ENCODE measurements around the gene FGFR3. TPM values are rescaled to one million over a fixed set of nuclear protein-coding genes. Genes with fewer than 3 reads are reported as not detected.
A peak's percentile ranks its signal among the peaks of the same experiment; 100 is the strongest.

The FGFR3 gene
- total RNA-seq, 3 donors from 2014 or later = 0.08 to 0.30 (median 0.29) TPM

DNA sequence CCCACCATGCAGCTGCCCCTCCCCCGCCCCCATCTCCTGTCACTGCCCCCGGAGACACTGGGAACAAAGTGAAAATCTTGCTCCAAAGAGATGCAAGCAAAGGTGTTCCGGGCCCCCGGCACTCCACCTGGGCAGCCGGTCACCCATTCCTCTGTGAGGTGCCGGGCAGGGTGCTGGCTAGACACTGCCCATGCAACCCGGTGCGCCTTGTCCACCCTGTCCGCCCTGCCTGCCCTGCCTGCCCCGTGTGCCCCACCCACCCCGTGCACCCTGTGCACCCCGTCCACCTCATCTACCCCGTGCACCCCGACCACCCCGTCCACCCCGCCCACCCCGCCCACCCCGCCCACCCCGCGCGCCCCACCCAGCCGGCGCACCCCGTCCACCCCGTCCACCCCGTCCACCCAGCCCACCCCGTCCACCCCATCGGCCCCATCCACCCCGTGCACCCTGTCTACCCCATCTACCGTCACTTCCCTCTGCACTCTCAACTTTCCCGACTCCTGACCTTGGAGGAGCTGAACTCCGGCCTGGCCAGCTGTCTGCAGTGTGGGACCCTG, 31.9 kb upstream of the FGFR3 start:
- Mint-ChIP-seq H3K27me3 (ENCODE audit: low read depth) (peaks cover 20% of the 10 kb centered on the region), H3K9me3 (no peaks in the 10 kb centered on the region), H3K4me1 (ENCODE audit: low read depth) (peaks cover 2% of the 10 kb centered on the region), H3K36me3 (ENCODE audit: insufficient read depth) (no peaks in the 10 kb centered on the region), H3K4me3 (no peak overlapping the region)
- ATAC-seq = no peak
- no peak for DNase-seq

DNA sequence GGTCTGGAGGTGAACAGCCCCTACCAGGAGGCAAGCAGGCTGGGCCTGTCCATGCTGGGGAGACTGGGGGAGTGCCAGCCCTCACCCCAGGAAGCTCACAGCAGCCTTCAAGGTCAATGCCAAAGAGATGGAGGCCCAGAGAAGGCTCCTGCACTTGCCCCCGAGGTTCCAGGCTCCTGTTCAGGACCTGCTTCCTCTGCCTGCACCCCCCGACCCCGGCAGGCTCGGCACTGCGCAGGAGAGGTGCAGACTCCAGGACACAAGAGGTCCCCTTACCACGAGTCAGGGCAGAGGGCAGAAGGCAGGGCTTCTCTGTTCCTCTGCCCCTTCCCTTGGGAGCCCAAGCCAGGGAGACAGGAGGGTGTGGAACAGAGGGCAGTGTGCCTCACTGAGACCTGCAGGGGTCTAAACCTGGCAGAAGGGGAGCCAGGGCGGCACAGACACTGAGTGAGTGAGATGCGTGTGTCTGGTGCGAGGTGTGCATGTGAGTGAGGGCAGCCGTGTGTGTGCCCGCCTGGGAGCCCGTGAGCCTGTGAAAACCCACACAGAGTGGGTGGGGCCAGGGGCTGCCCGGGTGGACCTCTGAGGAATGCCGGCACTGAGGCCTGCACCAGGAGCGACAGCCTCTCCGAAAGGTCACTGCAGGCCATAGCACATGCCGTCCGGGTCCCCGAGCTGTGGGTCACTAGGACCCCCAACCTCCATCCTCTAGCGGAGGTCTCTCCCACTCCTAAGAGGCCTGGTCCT, 30.7 kb upstream of the FGFR3 start:
- H3K27me3 Mint-ChIP-seq (ENCODE audit: low read depth) = peaks cover 20% of the 10 kb centered on the region
- no peak for ATAC-seq
- H3K9me3 Mint-ChIP-seq = no peaks in the 10 kb centered on the region
- H3K4me3 Mint-ChIP-seq = no peak overlapping the region
- no peak for DNase-seq
- H3K4me1 Mint-ChIP-seq (ENCODE audit: low read depth) = peaks cover 2% of the 10 kb centered on the region
- no peaks in the 10 kb centered on the region for H3K36me3 Mint-ChIP-seq (ENCODE audit: insufficient read depth)

DNA sequence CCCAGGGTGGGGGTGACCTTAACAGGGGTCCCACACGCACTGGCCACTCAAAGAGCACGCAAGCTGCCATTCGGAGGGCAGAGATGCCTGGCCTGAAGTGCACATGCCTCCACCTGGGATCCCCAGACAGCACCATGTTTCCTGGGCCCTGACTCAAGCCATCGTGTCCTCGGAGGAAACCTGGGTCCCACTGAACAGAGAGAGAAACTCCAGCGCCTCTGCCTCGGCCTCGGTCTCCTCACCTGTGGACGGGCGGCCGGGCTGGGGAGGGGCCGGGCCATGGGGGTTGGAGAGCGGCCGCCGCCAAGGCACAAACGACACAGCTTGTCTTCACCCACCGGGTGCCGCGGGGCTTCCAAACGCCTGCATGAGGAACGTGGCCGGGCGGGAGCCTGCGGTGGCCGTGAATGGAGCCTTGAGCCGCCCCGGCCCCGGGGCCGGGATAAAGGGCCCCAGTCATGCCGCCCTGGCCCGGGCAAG, 30.0 kb upstream of the FGFR3 start:
- Mint-ChIP-seq H3K4me3 (no peak overlapping the region), H3K4me1 (ENCODE audit: low read depth) (peaks cover 2% of the 10 kb centered on the region), H3K27me3 (ENCODE audit: low read depth) (peaks cover 23% of the 10 kb centered on the region), H3K9me3 (no peaks in the 10 kb centered on the region), H3K36me3 (ENCODE audit: insufficient read depth) (no peaks in the 10 kb centered on the region)
- DNase-seq (no peak), ATAC-seq (no peak)

DNA sequence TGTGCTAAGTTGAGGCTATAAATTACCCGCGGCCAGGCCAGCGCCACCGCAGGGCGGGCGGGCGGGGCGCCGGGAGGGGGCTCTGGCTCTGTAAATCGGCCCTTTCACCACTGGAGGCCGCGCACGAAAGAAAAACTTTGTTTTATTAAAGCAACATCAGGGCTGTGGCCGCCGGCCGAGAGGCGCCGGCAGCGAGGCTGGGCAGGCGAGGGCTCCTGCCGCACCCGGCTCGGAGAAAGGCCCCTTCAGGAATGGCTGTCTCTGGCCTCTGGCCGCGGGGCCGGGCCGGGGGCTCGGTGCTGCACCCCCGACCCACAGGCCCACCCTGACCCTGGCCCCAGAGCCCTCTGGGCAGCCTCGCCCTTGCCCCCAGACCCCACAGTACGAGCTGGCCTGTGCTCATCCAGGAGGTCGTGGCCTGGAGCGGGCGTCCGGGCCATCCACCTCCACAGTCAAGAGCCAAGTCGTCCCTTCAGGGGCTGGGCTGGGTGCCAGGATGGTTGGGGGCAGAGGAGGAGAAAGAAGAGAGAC, 29.5 kb upstream of the FGFR3 start:
- Mint-ChIP-seq H3K9me3 (no peaks in the 10 kb centered on the region), H3K36me3 (ENCODE audit: insufficient read depth) (no peaks in the 10 kb centered on the region), H3K4me3 (no peak overlapping the region), H3K4me1 (ENCODE audit: low read depth) (peaks cover 2% of the 10 kb centered on the region), H3K27me3 (ENCODE audit: low read depth) (peaks cover 25% of the 10 kb centered on the region)
- ATAC-seq (no peak), DNase-seq (no peak)

DNA sequence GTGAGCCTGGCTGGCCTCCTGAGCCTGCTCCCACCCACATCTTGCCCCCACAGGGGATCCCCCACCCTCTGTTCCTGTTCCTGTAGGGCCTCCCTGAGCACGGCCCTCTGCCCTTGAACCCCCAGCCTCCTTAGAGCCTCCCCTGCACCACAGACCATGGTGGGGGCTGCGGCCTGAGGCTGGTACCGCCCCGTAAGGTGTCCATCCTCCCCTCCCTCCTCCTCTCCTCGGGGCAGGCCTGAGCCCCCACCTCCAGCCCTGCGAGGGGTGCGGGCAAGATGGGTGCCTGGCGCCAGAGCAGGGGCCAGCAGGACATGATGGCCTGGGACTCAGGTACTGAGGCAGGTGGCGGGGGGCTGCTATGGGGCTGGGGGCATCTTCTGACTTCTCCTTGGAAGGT, 28.4 kb upstream of the FGFR3 start:
- Mint-ChIP-seq H3K27me3 (ENCODE audit: low read depth) (peaks cover 27% of the 10 kb centered on the region), H3K4me1 (ENCODE audit: low read depth) (peaks cover 2% of the 10 kb centered on the region), H3K36me3 (ENCODE audit: insufficient read depth) (no peaks in the 10 kb centered on the region), H3K4me3 (no peak overlapping the region), H3K9me3 (no peaks in the 10 kb centered on the region)
- DNase-seq (no peak), ATAC-seq (no peak)

DNA sequence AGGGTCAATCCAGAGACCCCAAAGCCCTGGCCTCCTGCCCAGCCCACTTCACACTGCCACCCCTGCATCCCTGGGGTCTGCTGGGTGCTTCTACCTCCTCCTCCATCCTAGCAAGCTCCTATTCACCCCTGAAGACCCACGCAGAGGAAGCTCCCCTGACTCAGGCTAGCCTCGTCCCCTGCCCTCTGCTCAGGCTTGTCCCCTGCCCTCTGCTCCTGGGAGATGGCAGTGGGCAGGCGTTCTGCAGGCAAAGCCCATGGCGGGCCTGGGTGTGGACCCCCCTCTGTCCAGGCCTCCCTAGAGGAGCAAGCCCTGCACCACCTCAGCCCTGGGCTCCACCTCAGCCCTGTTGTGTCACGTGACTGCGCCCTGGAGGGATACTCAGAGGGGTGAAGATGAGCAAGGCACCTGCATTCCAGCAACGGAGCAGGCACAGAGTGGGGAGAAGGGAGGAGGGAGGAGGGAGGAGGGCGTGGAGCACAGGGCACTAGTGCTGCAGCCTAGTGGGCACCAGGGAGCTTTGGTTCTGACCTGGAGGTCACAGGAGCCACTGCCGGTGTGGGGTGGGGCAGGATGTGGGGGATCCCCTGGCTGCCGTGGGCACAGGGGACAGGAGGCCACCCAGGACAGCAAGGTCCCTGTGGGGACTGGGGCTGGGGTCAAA, 27.6 kb upstream of the FGFR3 start:
- peaks cover 27% of the 10 kb centered on the region for H3K27me3 Mint-ChIP-seq (ENCODE audit: low read depth)
- H3K4me3 Mint-ChIP-seq = no peak overlapping the region
- no peaks in the 10 kb centered on the region for H3K36me3 Mint-ChIP-seq (ENCODE audit: insufficient read depth)
- no peak for ATAC-seq
- no peak for DNase-seq
- H3K9me3 Mint-ChIP-seq = no peaks in the 10 kb centered on the region
- H3K4me1 Mint-ChIP-seq (ENCODE audit: low read depth) = no peaks in the 10 kb centered on the region

DNA sequence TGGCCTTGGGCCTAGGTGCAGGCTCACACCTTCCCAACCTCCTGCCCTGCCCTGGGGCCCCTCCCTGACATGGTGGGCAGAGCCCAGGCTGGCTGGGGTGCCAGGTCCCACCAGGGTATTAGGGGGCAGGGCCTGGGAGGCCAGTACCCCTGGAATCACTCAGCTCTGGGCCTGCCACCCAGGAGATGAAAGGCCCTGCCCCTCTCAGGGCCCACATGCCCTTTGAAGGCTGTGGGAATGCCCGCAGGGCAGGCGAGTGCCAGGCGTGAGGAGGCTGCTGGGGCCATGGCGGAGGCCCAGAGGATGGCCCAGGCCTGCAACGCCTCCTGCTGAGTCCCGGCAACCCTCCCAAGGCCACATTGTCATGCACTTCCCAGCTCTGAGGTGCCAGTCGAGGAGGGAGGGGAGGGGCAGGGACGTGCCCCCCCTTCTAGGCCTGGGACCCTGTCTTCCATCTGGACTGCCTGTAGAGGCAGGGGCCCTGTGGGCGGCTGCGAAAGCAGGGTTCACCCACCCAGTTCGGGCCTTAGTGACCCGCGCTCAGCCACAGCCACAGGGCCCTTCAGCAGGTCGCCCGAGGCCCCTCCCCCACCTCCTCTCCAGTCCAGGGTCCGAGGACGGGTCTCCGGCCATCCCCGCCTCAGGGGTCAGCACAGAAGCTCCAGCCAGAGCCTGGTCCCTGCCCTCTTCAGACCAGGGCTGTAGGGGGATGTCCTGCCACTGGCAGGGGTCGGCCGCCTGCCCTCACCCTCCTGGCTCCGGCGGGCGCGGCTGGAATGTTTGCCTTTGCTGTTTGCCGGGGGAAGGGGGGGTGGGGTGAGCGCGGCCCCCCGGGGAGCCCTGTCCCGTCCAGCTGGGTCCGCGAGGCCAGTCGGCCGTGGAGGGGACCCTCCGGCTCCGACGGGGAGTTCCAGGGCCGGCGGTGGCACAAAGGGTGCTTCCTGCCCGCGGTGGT, 26.7 kb upstream of the FGFR3 start:
- no peak overlapping the region for H3K4me3 Mint-ChIP-seq
- H3K27me3 Mint-ChIP-seq (ENCODE audit: low read depth) = peaks cover 27% of the 10 kb centered on the region
- DNase-seq (no peak), ATAC-seq (no peak)
- H3K36me3 Mint-ChIP-seq (ENCODE audit: insufficient read depth) = no peaks in the 10 kb centered on the region
- no peaks in the 10 kb centered on the region for H3K9me3 Mint-ChIP-seq
- no peaks in the 10 kb centered on the region for H3K4me1 Mint-ChIP-seq (ENCODE audit: low read depth)

DNA sequence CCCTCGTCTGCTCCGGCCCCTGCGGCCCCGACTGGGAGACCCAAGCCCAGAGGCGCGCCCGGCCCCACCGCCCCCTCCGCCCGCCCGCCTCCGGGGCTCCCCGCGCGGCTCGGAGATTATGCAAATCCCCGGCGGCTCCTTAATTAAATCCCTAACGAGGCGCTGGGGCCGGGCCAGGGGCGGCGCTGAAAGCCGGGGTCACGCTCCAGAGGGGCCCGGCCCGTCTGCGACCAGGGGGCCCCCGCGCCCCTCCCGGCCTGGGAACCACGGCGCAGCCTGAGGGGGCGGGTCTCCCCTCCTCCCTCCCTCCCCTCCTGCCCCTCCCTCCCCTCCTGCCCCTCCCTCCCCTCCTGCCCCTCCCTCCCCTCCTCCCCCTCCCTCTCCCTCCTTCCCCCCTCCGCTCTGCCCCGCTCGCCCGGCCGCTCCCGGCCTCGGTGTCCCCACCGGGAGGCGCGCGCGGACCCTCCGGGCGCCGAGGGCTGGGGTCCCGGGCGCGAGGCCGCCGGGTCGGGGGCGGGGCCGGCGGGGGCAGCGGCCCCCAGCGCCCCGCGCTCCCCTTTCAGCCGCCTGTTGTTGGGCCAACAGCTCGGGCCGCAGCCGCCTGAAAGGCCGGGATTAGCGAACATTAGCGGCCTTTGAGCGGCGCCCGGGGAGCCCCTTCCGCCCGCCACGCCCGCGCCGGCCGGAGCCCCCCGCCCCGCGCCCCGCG, 25.9 kb upstream of the FGFR3 start:
- H3K9me3 Mint-ChIP-seq = no peaks in the 10 kb centered on the region
- H3K4me1 Mint-ChIP-seq (ENCODE audit: low read depth) = peaks cover 2% of the 10 kb centered on the region
- ATAC-seq (peak; percentile 14 to 20), DNase-seq (no peak)
- H3K4me3 Mint-ChIP-seq = no peak overlapping the region
- H3K27me3 Mint-ChIP-seq (ENCODE audit: low read depth) = peaks cover 29% of the 10 kb centered on the region
- H3K36me3 Mint-ChIP-seq (ENCODE audit: insufficient read depth) = no peaks in the 10 kb centered on the region

DNA sequence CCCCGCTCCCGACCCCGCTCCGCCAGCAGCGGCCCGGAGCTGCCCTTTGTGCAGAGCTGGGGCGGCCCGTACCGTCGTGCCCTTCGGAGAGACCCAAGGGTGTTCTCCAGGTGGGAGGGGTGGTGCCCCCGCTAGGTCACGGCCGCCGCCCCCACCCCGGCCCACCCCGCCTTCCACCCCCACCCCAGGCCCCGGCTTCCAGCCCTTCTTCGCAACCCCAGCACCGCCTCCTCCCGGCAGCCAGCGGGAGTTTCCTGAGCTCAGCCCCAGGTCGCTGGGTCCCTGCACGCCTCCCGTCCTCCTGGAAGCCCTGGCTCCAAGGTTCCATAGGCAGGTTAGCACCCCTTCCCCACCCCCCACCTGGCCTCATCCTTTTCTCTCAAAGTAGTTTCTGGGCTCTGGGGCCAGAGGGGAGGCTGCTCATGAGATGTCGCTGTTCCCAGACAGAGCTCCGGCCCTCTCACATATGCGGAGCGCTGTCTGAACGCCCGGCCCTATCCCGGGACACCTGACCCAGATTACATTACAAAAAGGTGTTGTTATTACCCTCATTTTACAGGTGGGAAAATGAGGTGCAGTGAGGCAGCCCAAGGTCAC, 25.2 kb upstream of the FGFR3 start:
- Mint-ChIP-seq H3K27me3 (ENCODE audit: low read depth) (peaks cover 27% of the 10 kb centered on the region), H3K36me3 (ENCODE audit: insufficient read depth) (no peaks in the 10 kb centered on the region), H3K4me1 (ENCODE audit: low read depth) (peaks cover 2% of the 10 kb centered on the region), H3K4me3 (peak overlapping the region; percentile 56), H3K9me3 (no peaks in the 10 kb centered on the region)
- DNase-seq (peak; percentile 18), ATAC-seq (peak; percentile 41 to 54)

DNA sequence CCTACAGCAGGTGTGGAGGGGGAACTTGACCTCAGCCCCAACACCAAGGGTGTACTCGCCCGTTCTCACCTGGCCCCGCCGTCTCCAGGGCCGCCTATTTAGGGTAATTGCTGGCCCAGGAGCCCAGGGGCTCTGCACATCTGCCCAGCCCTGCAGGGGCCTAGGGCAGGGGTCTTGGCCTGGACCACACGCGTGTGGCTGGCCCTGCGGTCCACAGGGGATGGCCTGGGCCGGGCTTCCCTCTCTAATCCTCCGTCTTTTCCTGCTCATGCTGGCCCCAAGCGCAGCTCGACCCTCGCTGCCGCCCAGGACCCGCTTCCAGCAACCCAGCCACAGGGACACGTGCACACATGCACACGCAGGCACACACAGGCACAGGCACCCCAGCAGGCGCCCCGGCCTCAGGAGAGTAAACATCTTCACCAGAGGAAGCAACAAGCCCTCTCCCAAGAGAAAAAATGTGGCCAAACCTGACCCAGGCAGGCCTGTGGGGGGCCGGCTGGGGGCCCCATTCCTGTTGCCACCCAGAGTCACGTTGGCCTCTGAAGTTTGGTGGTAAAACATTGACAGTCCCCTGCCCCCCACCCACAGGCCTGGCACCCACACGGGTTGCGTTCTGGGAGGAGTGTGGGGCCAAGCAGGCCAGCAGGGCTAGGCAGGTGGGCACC, 24.6 kb upstream of the FGFR3 start:
- H3K4me3 Mint-ChIP-seq = peak overlapping the region; percentile 65
- H3K27me3 Mint-ChIP-seq (ENCODE audit: low read depth) = peaks cover 24% of the 10 kb centered on the region
- no peak for ATAC-seq
- peaks cover 2% of the 10 kb centered on the region for H3K4me1 Mint-ChIP-seq (ENCODE audit: low read depth)
- no peaks in the 10 kb centered on the region for H3K9me3 Mint-ChIP-seq
- no peak for DNase-seq
- no peaks in the 10 kb centered on the region for H3K36me3 Mint-ChIP-seq (ENCODE audit: insufficient read depth)

DNA sequence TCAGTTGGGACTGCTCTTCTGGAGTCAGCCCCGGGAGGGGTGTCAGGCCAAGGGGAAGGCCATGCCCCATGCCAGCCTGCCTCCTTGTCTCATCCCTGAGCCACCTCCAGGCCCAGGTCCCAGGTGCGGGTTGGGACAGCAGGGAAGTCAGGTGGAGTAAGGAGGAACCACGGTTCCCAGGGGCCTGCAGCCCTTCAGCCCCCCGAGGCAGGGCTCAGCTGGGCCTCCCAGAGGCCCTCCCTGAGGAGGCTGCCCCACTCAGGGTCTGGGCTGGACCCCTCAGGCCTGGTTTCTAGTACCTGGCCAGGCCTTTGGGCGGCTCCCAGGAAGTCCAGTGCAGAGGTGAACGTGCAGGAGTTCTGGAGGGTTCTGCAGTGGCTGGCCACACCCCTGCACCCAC, 23.4 kb upstream of the FGFR3 start:
- Mint-ChIP-seq H3K9me3 (no peaks in the 10 kb centered on the region), H3K27me3 (ENCODE audit: low read depth) (peaks cover 18% of the 10 kb centered on the region), H3K4me1 (ENCODE audit: low read depth) (peaks cover 2% of the 10 kb centered on the region), H3K36me3 (ENCODE audit: insufficient read depth) (no peaks in the 10 kb centered on the region), H3K4me3 (no peak overlapping the region)
- ATAC-seq (no peak), DNase-seq (no peak)

DNA sequence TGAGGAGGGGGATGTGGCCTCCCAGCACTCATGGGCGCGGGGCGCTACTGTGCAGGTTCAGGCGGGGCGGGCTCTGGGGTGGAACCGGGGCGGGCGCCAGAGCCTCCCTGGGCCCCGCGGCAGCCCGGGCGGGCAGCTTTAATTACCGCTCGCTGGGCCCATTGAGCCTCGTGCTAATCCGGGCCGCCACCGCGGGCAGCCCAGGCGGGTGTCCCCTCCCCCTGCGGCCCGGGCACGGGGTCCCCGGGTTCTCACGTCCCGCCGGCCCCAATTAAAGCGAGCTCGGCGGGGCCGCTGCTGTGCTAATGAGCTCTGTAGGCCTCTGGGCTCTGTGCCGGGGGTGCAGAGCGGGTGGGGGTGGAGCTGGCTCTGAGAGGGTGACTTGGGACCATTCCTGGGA, 22.8 kb upstream of the FGFR3 start:
- ATAC-seq = no peak
- Mint-ChIP-seq H3K4me3 (no peak overlapping the region), H3K9me3 (no peaks in the 10 kb centered on the region), H3K4me1 (ENCODE audit: low read depth) (peaks cover 2% of the 10 kb centered on the region), H3K36me3 (ENCODE audit: insufficient read depth) (no peaks in the 10 kb centered on the region), H3K27me3 (ENCODE audit: low read depth) (peaks cover 13% of the 10 kb centered on the region)
- DNase-seq = no peak

DNA sequence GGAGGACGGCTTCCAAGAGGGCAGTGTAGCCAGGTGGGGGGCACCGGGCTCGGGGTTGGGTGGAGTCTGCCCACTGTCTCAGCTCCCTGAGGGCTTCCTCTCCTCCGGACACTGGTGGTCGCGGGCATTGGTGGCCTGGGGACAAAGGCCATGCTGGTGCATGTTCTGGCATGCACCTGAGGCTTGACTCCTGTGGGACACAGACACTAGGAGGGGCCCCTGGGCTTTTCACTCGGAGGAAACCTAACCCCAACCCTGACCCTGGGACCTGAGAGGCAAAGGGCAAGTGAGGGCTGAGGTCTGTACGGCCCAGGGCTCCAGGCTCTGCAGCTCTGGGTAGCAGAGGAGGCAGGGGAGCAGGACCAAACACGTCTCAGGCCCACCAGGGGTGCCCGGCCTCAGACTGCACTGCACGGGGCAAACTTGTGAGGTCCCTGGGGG, 22.3 kb upstream of the FGFR3 start:
- ATAC-seq = no peak
- Mint-ChIP-seq H3K9me3 (no peaks in the 10 kb centered on the region), H3K27me3 (ENCODE audit: low read depth) (peaks cover 9% of the 10 kb centered on the region), H3K36me3 (ENCODE audit: insufficient read depth) (no peaks in the 10 kb centered on the region), H3K4me1 (ENCODE audit: low read depth) (peaks cover 2% of the 10 kb centered on the region), H3K4me3 (no peak overlapping the region)
- DNase-seq = no peak
